HEK293 (cell line): ENCODE measurements around the gene PIK3R4.

Experiments
- CTCF ChIA-PET: fragments of 350-600 bp; formaldehyde crosslinking; extraction: SDS; loops from one replicate; lab custom pipeline; 2021; ENCODE audit warnings: antibody characterized with exemption; lab: Yijun Ruan, JAX
- POLR2A ChIA-PET: fragments of 300-600 bp; formaldehyde crosslinking; extraction: SDS; loops from one replicate; lab custom pipeline; 2020; ENCODE audit warnings: antibody characterized with exemption, inconsistent platforms; lab: Yijun Ruan, JAX
- H3K27ac ChIP-seq: fragments of 200-500 bp; sonication (Bioruptor generic); 2 replicates; pipeline ENCODE4 v1.5.1; 2014; ENCODE audit warnings: low read depth, low read length, control low read depth, inconsistent platforms; ENCODE audit errors: extremely low read depth
- H3K36me3 ChIP-seq, 2 experiments: fragments of 200-500 bp in 1 of 2; sonication (Bioruptor generic) in 1 of 2; 1 replicate in 1 of 2; 2 replicates in 1 of 2; pipeline ENCODE4 v1.5.1; 2014 to 2017; ENCODE audit warnings: inconsistent platforms in 2 of 2, low read length in 2 of 2; ENCODE audit not compliant: control insufficient read depth in 2 of 2, insufficient read depth in 1 of 2
- H3K4me1 ChIP-seq: fragments of 200-500 bp; sonication (Bioruptor generic); 2 replicates; pipeline ENCODE4 v1.5.1; 2014; ENCODE audit warnings: mild to moderate bottlenecking, low read length, inconsistent platforms; ENCODE audit not compliant: control insufficient read depth, insufficient read depth
- H3K4me3 ChIP-seq: 2 replicates; pipeline ENCODE4 v1.5.1; 2011; ENCODE audit warnings: low read depth, mild to moderate bottlenecking, control low read depth, low read length, moderate library complexity
- H3K9me3 ChIP-seq: fragments of 200-500 bp; sonication (Bioruptor generic); 2 replicates; pipeline ENCODE4 v1.5.1; 2014; ENCODE audit warnings: low read depth, low read length, inconsistent platforms; ENCODE audit not compliant: control insufficient read depth, insufficient read depth
- EGR2 ChIP-seq: fragments of 450-650 bp; formaldehyde crosslinking; IDR thresholded peaks from 2 replicates; pipeline ENCODE4 v1.5.1; 2016; ENCODE audit warnings: low read depth, missing biosample characterization, missing genetic modification characterization
- KLF10 ChIP-seq: fragments of 450-650 bp; IDR thresholded peaks from 2 replicates; pipeline ENCODE4 v1.5.1; 2018; ENCODE audit warnings: missing biosample characterization, mild to moderate bottlenecking, missing genetic modification characterization
- KLF9 ChIP-seq: fragments of 450-650 bp; formaldehyde crosslinking; IDR thresholded peaks from 2 replicates; pipeline ENCODE4 v1.5.1; 2016; ENCODE audit warnings: missing biosample characterization, missing genetic modification characterization, low read depth
- SCRT2 ChIP-seq: fragments of 450-650 bp; formaldehyde crosslinking; IDR thresholded peaks from 2 replicates; pipeline ENCODE4 v1.5.1; 2016; ENCODE audit warnings: missing biosample characterization, missing genetic modification characterization
- SP3 ChIP-seq: fragments of 450-650 bp; formaldehyde crosslinking; IDR thresholded peaks from 2 replicates; pipeline ENCODE4 v1.5.1; 2016; ENCODE audit warnings: missing biosample characterization, missing genetic modification characterization
- TRIM28 ChIP-seq: IDR thresholded peaks from 2 replicates; pipeline ENCODE4 v1.6.1; 2011; ENCODE audit warnings: low read length, control low read depth, borderline replicate concordance
- ZFP69B ChIP-seq: fragments of 450-650 bp; formaldehyde crosslinking; IDR thresholded peaks from 2 replicates; pipeline ENCODE4 v1.5.1; 2016; ENCODE audit warnings: missing biosample characterization, missing genetic modification characterization
- ZNF140 ChIP-seq: fragments of 450-650 bp; formaldehyde crosslinking; IDR thresholded peaks from 2 replicates; pipeline ENCODE4 v1.5.1; 2016; ENCODE audit warnings: missing biosample characterization, missing genetic modification characterization
- ZNF146 ChIP-seq: fragments of 450-650 bp; formaldehyde crosslinking; IDR thresholded peaks from 2 replicates; pipeline ENCODE4 v1.5.1; 2016; ENCODE audit warnings: missing biosample characterization, missing genetic modification characterization
- ZNF292 ChIP-seq: fragments of 450-650 bp; formaldehyde crosslinking; IDR thresholded peaks from 2 replicates; pipeline ENCODE4 v1.5.1; 2016; ENCODE audit warnings: low read depth, missing biosample characterization, missing genetic modification characterization, borderline replicate concordance
- ZNF335 ChIP-seq: fragments of 450-650 bp; formaldehyde crosslinking; conservative IDR thresholded peaks from 2 replicates; pipeline ENCODE4 v1.5.1; 2016; ENCODE audit warnings: missing biosample characterization, missing genetic modification characterization
- ZNF433 ChIP-seq: fragments of 450-650 bp; formaldehyde crosslinking; IDR thresholded peaks from 2 replicates; pipeline ENCODE4 v1.5.1; 2016; ENCODE audit warnings: missing biosample characterization, missing genetic modification characterization, low read depth
- ZNF514 ChIP-seq: fragments of 450-650 bp; formaldehyde crosslinking; IDR thresholded peaks from 2 replicates; pipeline ENCODE4 v1.5.1; 2016; ENCODE audit warnings: missing biosample characterization, missing genetic modification characterization
- ZXDB ChIP-seq: fragments of 450-650 bp; formaldehyde crosslinking; IDR thresholded peaks from 2 replicates; pipeline ENCODE4 v1.5.1; 2016; ENCODE audit warnings: missing biosample characterization, missing genetic modification characterization
- TF ChIP-seq, protein P1 (sequence below): fragments of 450-650 bp; formaldehyde crosslinking; IDR thresholded peaks from 2 replicates; pipeline ENCODE4 v1.5.1; 2016; ENCODE audit warnings: missing biosample characterization, missing genetic modification characterization
- TF ChIP-seq, protein P2 (sequence below): fragments of 450-650 bp; formaldehyde crosslinking; IDR thresholded peaks from 2 replicates; pipeline ENCODE4 v1.5.1; 2016; ENCODE audit warnings: missing biosample characterization, missing genetic modification characterization
- TF ChIP-seq, protein P3 (sequence below): fragments of 450-650 bp; formaldehyde crosslinking; IDR thresholded peaks from 2 replicates; pipeline ENCODE4 v1.5.1; 2016; ENCODE audit warnings: missing biosample characterization, missing genetic modification characterization
- TF ChIP-seq, protein P4 (sequence below): fragments of 450-650 bp; formaldehyde crosslinking; IDR thresholded peaks from 2 replicates; pipeline ENCODE4 v1.5.1; 2017; ENCODE audit warnings: missing biosample characterization, missing genetic modification characterization
- TF ChIP-seq, protein P5 (sequence below): fragments of 450-650 bp; formaldehyde crosslinking; IDR thresholded peaks from 2 replicates; pipeline ENCODE4 v1.5.1; 2016; ENCODE audit warnings: missing biosample characterization, missing genetic modification characterization, borderline replicate concordance
- TF ChIP-seq, protein P6 (sequence below): fragments of 450-650 bp; formaldehyde crosslinking; IDR thresholded peaks from 2 replicates; pipeline ENCODE4 v1.5.1; 2016; ENCODE audit warnings: missing biosample characterization, missing genetic modification characterization, low read depth

PIK3R4 gene

DNA sequence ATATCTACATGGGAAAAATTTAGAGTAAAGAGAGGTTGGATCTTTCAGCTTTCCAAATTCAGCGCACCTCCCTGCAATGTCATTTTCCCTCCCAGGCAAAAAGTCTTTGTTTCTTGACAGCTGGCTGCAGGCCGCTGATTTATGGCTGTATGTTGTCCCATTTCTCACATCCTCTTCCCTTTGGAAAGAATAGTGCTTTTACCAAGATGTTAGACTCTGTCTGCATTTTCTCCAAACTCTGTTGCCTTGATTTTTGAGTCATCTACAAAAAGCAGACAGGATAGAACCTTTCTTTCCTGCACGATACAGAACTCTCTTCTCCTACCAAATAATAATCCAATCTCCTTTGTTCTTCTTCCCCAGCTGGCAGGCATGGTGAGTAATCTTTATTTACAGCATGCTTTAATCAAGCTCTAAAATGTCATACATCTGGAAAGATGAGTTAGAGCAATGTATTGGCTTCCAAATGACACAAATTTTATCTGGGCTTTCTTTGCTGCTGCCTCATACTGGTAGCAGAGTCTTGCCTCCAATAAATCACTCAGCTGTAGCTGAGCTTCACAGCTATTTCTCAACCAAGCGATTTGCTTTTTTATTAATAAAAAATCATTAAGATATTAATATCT, 101.9 kb downstream of the PIK3R4 start:
- Histone ChIP-seq H3K36me3 (no peaks in the 10 kb centered on the region), H3K4me3 (no peak overlapping the region), H3K4me1 (no peaks in the 10 kb centered on the region), H3K9me3 (no peaks in the 10 kb centered on the region), H3K27ac (no peak overlapping the region)
- POLR2A ChIA-PET = no interaction called here
- TF ChIP-seq ZNF140 (tag by site-specific recombination) (no peak), ZNF335 (tag by site-specific recombination) (no peak), KLF9 (tag by site-specific recombination) (no peak), SP3 (tag by site-specific recombination) (no peak), KLF10 (tag by site-specific recombination) (no peak), TRIM28 (no peak), ZFP69B (tag by site-specific recombination) (no peak), SCRT2 (tag by site-specific recombination) (no peak), ZXDB (tag by site-specific recombination) (no peak)
- TF ChIP-seq, protein P1, sequence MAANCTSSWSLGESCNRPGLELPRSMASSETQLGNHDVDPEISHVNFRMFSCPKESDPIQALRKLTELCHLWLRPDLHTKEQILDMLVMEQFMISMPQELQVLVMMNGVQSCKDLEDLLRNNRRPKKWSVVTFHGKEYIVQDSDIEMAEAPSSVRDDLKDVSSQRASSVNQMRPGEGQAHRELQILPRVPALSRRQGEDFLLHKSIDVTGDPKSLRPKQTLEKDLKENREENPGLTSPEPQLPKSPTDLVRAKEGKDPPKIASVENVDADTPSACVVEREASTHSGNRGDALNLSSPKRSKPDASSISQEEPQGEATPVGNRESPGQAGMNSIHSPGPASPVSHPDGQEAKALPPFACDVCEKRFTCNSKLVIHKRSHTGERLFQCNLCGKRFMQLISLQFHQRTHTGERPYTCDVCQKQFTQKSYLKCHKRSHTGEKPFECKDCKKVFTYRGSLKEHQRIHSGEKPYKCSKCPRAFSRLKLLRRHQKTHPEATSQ (tag by site-specific recombination) = no peak
- TF ChIP-seq, protein P2, sequence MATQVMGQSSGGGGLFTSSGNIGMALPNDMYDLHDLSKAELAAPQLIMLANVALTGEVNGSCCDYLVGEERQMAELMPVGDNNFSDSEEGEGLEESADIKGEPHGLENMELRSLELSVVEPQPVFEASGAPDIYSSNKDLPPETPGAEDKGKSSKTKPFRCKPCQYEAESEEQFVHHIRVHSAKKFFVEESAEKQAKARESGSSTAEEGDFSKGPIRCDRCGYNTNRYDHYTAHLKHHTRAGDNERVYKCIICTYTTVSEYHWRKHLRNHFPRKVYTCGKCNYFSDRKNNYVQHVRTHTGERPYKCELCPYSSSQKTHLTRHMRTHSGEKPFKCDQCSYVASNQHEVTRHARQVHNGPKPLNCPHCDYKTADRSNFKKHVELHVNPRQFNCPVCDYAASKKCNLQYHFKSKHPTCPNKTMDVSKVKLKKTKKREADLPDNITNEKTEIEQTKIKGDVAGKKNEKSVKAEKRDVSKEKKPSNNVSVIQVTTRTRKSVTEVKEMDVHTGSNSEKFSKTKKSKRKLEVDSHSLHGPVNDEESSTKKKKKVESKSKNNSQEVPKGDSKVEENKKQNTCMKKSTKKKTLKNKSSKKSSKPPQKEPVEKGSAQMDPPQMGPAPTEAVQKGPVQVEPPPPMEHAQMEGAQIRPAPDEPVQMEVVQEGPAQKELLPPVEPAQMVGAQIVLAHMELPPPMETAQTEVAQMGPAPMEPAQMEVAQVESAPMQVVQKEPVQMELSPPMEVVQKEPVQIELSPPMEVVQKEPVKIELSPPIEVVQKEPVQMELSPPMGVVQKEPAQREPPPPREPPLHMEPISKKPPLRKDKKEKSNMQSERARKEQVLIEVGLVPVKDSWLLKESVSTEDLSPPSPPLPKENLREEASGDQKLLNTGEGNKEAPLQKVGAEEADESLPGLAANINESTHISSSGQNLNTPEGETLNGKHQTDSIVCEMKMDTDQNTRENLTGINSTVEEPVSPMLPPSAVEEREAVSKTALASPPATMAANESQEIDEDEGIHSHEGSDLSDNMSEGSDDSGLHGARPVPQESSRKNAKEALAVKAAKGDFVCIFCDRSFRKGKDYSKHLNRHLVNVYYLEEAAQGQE = no peak
- TF ChIP-seq, protein P3, sequence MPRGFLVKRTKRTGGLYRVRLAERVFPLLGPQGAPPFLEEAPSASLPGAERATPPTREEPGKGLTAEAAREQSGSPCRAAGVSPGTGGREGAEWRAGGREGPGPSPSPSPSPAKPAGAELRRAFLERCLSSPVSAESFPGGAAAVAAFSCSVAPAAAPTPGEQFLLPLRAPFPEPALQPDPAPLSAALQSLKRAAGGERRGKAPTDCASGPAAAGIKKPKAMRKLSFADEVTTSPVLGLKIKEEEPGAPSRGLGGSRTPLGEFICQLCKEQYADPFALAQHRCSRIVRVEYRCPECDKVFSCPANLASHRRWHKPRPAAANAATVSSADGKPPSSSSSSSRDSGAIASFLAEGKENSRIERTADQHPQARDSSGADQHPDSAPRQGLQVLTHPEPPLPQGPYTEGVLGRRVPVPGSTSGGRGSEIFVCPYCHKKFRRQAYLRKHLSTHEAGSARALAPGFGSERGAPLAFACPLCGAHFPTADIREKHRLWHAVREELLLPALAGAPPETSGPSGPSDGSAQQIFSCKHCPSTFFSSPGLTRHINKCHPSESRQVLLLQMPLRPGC (tag by site-specific recombination) = no peak
- TF ChIP-seq, protein P4, sequence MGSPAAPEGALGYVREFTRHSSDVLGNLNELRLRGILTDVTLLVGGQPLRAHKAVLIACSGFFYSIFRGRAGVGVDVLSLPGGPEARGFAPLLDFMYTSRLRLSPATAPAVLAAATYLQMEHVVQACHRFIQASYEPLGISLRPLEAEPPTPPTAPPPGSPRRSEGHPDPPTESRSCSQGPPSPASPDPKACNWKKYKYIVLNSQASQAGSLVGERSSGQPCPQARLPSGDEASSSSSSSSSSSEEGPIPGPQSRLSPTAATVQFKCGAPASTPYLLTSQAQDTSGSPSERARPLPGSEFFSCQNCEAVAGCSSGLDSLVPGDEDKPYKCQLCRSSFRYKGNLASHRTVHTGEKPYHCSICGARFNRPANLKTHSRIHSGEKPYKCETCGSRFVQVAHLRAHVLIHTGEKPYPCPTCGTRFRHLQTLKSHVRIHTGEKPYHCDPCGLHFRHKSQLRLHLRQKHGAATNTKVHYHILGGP (tag by site-specific recombination) = no peak
- CTCF ChIA-PET = no interaction called here

DNA sequence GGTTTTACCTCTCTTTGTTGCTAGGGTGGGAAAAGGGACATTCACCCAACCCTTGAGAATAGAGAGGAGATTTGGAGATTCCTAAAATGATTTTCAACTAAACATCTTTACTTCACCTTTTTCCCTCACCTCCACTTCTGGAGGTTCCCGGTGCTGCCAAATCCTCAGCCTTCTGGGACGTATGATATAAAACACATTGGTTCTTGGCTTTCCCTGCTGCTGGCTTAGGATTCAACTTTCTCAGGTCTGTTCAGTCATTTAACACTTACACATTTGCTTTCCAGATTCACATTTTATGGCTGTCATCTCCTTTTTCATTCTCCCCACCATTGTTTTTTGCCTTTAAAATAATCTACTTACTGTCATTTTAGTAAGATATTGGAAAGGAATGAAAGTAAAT, 106.6 kb downstream of the PIK3R4 start:
- Histone ChIP-seq H3K4me3 (no peak overlapping the region), H3K9me3 (no peaks in the 10 kb centered on the region), H3K4me1 (no peaks in the 10 kb centered on the region), H3K27ac (no peak overlapping the region), H3K36me3 (no peaks in the 10 kb centered on the region)
- CTCF ChIA-PET = no interaction called here
- POLR2A ChIA-PET = no interaction called here
- TF ChIP-seq ZNF292 (tag by site-specific recombination) (no peak), ZNF514 (tag by site-specific recombination) (no peak), ZNF146 (no peak), EGR2 (no peak), ZNF433 (no peak)
- TF ChIP-seq, protein P5, sequence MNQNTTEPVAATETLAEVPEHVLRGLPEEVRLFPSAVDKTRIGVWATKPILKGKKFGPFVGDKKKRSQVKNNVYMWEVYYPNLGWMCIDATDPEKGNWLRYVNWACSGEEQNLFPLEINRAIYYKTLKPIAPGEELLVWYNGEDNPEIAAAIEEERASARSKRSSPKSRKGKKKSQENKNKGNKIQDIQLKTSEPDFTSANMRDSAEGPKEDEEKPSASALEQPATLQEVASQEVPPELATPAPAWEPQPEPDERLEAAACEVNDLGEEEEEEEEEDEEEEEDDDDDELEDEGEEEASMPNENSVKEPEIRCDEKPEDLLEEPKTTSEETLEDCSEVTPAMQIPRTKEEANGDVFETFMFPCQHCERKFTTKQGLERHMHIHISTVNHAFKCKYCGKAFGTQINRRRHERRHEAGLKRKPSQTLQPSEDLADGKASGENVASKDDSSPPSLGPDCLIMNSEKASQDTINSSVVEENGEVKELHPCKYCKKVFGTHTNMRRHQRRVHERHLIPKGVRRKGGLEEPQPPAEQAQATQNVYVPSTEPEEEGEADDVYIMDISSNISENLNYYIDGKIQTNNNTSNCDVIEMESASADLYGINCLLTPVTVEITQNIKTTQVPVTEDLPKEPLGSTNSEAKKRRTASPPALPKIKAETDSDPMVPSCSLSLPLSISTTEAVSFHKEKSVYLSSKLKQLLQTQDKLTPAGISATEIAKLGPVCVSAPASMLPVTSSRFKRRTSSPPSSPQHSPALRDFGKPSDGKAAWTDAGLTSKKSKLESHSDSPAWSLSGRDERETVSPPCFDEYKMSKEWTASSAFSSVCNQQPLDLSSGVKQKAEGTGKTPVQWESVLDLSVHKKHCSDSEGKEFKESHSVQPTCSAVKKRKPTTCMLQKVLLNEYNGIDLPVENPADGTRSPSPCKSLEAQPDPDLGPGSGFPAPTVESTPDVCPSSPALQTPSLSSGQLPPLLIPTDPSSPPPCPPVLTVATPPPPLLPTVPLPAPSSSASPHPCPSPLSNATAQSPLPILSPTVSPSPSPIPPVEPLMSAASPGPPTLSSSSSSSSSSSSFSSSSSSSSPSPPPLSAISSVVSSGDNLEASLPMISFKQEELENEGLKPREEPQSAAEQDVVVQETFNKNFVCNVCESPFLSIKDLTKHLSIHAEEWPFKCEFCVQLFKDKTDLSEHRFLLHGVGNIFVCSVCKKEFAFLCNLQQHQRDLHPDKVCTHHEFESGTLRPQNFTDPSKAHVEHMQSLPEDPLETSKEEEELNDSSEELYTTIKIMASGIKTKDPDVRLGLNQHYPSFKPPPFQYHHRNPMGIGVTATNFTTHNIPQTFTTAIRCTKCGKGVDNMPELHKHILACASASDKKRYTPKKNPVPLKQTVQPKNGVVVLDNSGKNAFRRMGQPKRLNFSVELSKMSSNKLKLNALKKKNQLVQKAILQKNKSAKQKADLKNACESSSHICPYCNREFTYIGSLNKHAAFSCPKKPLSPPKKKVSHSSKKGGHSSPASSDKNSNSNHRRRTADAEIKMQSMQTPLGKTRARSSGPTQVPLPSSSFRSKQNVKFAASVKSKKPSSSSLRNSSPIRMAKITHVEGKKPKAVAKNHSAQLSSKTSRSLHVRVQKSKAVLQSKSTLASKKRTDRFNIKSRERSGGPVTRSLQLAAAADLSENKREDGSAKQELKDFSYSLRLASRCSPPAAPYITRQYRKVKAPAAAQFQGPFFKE (tag by site-specific recombination) = no peak
- TF ChIP-seq, protein P6, sequence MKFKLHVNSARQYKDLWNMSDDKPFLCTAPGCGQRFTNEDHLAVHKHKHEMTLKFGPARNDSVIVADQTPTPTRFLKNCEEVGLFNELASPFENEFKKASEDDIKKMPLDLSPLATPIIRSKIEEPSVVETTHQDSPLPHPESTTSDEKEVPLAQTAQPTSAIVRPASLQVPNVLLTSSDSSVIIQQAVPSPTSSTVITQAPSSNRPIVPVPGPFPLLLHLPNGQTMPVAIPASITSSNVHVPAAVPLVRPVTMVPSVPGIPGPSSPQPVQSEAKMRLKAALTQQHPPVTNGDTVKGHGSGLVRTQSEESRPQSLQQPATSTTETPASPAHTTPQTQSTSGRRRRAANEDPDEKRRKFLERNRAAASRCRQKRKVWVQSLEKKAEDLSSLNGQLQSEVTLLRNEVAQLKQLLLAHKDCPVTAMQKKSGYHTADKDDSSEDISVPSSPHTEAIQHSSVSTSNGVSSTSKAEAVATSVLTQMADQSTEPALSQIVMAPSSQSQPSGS (tag by site-specific recombination) = no peak
